HG03354 (cell line): ENCODE results near the gene BATF2.
A peak's percentile ranks its signal among the peaks of the same experiment; 100 is the strongest.
"Not testable (repeated sequence)": the region's sequence is repeated elsewhere in the genome, so short reads cannot be mapped to it uniquely, and the experiment has no call there.

ENCODE experiments used
- ATAC-seq: cut with Tn5 transposase; IDR thresholded peaks from one replicate; pipeline ENCODE4 v1.9.1; 2021; ENCODE audit warnings: mild to moderate bottlenecking; ENCODE audit not compliant: unreplicated experiment, poor library complexity, severe bottlenecking

Gene BATF2, protein sequence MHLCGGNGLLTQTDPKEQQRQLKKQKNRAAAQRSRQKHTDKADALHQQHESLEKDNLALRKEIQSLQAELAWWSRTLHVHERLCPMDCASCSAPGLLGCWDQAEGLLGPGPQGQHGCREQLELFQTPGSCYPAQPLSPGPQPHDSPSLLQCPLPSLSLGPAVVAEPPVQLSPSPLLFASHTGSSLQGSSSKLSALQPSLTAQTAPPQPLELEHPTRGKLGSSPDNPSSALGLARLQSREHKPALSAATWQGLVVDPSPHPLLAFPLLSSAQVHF

GRCh38 chr11:64996710-64997380, at the start of gene BATF2:
BATF2 (minus strand) TSS chr11:64996971; CDS start chr11:64996914, 57 bp downstream.
- no peak for ATAC-seq

DNA sequence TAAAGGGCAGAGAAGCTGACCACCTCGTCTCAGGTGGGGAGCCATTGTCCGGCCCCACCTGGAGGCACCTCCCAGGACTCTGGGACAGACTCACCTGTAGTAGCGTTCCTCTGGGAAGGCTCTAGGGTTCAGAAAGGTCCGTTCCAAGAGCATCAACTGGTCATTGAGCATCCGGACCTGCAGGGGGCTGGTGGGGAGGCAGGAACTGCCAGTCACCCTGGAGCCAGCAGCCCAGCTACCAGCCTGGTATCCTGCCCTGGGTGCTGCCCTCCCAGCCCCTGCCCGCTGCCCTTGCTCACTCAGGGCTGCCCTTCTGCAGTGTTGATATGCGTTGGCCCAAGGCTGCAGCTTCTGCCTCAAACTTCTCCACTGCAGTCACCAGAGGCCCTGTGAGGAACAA, 49.0 kb upstream of the BATF2 start:
- ATAC-seq, result no peak

DNA sequence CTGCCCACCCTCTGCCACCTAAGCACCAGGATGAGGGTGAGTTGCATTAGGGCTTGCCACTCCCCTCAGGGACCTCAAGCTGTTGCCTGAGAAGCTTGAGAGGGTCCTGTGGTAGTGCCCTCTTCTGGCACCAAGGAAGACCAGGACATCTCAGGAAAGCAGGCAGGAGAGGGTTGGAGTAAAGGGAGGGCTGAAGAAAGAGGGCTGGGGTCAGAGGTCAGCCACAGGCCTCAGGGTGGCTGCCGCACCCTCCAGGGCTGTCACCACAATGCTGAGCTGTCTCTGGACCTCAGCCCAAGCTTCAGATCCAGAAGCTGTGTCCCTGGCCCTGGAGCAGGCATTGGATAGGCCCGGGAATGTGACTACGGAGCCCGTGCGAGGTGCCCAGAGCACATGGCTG, 48.3 kb upstream of the BATF2 start:
- no peak for ATAC-seq

- no peak for ATAC-seq
Measured at GRCh38 chr11:65043881-65044501, 47.2 kb upstream of the BATF2 start.

GRCh38 chr11:65042891-65043290, 46.1 kb upstream of the BATF2 start:
- ATAC-seq, result no peak

DNA sequence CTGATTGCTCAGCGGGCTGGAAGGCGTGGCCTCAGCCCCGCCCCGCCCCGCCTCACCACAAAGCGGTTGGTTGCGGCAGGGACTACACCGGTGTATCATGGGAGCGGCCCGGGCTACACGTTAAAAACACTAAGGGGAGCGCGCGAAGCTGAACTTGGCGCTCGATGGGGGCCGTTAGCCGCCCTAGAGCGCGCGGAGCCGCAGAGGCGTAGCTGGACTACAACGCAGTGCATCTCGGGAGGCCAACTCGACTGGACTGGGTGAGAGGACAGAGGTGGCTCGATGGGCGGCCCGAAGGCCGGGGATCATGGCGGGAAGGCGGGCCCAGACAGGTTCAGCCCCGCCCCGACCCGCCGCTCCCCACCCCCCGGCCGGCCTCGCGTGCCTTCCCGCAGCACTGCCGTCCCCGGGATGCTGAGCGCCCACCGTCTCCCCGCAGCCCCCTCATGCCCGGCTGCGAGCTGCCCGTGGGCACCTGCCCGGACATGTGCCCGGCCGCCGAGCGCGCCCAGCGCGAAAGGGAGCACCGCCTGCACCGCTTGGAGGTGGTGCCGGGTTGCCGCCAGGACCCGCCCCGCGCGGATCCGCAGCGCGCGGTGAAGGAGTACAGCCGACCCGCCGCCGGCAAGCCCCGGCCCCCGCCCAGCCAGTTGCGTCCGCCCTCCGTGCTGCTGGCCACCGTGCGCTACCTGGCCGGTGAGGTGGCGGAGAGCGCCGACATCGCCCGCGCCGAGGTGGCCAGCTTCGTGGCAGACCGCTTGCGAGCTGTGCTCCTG, 44.3 kb upstream of the BATF2 start, which contains the start of gene SAC3D1:
Gene SAC3D1 (plus strand): TSS at position 364 of the 776 bp plus-strand sequence. CDS start 83 bp downstream, at position 447.
- peak; percentile 85 for ATAC-seq

GRCh38 chr11:65040520-65040846, 43.7 kb upstream of the BATF2 start:
- ATAC-seq, result no peak

DNA sequence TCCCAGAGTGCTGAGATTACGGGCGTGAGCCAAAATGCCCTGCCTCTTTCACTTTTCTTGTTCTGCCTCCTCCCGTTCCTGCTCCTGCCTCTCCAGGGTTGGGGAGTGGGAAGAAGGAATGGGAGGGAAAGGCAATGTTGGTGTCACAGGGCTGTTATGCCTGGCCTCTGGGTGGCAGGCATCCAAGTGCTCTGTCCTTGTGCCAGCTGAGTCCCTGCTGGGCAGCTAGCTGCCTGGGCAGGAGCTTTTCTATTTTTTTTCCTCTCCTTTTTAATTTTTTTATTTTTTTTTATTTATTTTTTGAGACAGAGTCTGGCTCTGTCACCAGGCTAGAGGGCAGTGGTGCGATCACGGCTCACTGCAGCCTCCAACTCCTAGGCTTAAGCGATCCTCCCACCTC, 40.2 kb upstream of the BATF2 start:
- ATAC-seq, result no peak

DNA sequence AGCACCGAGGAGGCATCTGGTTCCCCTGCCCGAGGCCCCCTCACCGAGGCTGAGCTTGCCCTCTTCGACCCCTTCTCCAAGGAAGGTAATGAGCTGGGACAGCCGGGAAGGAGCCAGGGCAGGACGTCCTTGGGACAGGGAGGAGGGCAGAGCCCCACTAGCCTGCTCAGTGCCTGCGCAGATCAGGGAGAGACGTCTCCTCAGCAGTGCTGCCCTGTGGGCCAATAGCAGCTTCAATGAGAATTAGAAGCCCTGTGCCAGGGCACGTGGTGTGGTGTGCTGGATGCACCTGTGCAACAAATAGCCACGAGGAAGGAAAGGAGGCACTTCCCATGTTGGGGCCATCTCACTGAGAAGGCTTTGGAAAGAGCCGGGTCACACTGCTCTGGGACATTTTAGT, 38.8 kb upstream of the BATF2 start:
- no peak for ATAC-seq

DNA sequence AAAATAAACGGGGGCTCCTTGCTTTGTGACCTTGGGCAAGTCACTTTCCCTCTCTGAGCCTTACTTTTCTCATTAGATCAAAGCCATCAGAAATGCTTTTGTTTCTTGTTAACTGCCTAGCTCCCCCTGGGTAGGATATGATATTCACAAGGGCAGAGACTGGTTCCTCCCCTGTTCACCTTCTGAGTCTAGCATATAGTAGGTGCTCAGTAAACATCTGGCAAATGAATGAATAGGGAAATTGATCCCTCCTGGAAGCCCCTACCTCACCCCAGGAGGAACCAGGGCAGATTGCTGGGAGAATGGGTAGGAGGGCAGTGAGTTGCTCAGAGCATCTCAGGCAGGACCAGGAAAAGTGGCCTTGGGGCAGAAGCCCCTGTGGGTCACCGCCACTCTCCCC, 37.7 kb upstream of the BATF2 start:
- ATAC-seq, result no peak

DNA sequence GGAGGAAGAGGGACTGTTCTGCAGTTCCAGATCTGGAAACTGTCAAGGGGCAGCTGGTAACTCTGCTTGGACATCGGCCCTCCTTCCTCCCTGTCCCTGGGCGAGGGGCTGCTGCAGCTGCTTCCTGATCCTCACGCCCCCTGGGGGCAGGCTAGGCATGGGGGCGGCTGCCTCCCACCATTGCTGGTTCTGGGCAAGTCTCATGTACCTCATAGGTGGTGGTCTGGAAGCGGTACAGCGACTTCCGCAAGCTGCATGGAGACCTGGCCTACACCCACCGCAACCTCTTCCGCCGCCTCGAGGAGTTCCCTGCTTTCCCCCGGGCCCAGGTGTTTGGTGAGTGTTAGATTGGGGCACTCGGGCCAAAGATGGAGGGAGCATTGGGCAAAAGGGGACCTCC, 35.4 kb upstream of the BATF2 start:
- no peak for ATAC-seq

DNA sequence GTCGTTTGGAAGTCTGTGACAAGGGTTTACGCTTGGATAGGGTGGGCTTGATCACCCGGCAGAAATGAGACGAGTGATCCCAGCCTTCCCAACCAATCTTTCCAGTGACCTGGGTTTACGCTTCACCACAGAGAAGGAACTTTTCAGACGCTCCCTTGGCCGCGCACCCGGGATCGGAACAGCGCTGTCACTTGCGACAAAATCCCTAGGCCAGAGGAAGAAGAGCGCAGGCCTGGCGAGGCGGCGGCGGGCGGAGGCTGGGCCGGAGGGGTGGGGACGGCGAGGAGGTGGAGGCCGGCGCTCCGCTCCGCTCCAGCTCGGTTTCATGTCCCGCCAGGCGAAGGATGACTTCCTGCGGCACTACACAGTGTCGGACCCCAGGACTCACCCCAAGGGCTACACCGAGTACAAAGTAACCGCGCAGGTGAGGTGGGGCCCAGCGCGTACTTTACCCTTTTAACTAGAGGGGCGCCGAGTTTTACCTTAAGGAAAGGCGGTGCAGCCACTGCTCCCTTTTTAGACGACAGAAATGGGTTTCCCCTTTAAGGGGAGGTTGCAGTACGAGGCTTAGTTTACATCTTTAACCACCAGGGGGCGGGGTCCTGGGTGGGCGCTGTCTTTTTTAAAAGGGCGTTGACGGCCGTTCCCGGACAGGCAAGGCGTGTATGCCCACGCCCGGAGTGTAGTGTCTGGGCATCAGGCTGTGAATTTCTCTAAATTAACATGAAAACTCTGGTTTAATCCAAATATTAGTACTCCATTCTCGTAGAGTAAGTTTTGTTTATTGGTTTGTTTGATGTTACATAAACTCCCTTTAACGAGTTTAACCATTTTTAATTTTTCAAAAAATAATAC, 30.7 kb upstream of the BATF2 start, which contains the start of gene SNX15:
Gene SNX15 (plus strand): TSS at position 227 of the 855 bp plus-strand sequence. CDS start 99 bp downstream, at position 326.
- ATAC-seq, result peak; percentile 92

DNA sequence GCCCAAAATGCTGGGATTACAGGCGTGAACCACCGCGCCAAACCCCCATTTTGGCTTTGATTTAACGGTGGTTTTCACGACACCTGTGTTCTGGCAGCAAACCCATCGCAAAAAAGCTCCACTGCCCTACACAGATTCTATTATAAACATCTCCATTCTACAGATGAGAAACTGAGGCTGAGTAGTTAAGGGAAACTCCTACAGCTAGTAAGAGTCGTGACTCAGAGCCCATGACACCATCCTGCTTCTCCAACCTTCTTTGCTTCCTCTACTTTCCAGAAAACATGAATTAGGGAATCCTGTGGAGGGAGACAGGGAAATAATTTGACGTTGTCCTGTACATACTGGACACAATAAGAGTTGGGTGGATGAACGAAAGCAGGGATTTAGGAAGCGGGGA, 30.0 kb upstream of the BATF2 start:
- no peak for ATAC-seq

GRCh38 chr11:65023502-65023901, 26.7 kb upstream of the BATF2 start:
- not testable (repeated sequence) for ATAC-seq

DNA sequence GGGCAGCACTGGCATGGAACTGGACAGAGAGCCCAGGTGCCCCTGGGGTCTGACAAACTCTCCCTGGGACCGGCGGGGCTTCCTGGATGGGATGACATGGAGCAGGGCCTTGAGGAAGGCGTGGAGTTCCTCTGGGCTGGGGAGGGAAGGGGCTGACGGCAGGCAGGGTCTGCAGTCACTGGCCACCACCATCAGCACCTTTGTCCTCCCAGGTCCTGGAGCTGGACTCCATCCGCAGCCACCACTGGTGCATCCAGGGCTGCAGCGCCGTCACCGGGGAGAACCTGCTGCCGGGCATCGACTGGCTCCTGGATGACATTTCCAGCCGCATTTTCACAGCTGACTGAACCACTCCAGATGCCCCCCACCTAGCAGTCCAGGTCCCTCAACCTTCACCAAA, 24.7 kb upstream of the BATF2 start:
- ATAC-seq, result no peak

GRCh38 chr11:65021003-65021402, 24.2 kb upstream of the BATF2 start:
- no peak for ATAC-seq

DNA sequence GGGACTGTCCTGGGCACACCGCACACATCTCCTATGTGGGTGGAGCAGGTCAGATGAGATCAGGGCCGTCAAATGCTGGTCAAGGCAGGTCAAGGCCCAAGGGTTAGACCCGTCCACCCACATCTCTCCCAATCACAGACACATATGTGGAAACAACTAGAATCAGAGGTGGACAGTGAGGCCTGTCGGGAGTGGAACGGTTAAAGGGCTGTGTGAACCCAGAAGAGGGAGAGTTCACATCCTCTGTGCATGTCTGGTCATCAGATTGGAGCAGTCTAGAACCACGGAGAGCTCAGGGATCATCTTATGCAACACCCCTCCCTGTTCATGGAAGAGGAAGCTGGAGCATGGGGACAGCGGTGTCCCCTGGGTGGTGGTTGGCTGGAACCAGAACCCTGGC, 23.1 kb upstream of the BATF2 start:
- no peak for ATAC-seq

GRCh38 chr11:65017937-65018336, 21.2 kb upstream of the BATF2 start:
- ATAC-seq, result no peak

DNA sequence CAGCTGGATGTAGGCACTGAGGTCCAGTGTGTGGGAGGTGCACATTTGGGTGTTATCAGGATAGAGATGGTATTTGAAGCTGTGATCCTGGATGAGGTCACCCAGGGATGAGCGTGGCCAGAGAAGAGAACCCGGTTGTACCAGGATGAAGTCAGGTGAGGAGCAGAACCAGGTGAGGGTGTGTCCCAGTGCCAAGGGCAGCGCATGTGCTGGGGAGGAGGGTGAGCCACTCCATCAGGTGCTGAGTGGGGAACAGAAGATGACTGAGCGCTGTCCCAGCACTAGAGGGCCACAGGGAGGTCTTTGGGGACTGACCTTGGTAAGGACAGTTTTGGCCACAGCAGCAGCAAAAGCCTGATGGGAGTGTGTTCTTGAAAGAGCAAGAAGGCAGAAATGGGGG, 19.9 kb upstream of the BATF2 start:
- ATAC-seq, result no peak
